Lung (tissue), 12 donors: Measurements from ENCODE around the gene PPOX. TPM values are rescaled to one million over a fixed set of nuclear protein-coding genes. Genes with fewer than 3 reads are reported as not detected.

ENCODE experiments used
- ATAC-seq: fragments of 200-7000 bp; cut with Tn5 transposase; one replicate; pipeline ENCODE4 v1.9.1; 2020; ENCODE audit warnings: moderate number of reproducible peaks; ENCODE audit not compliant: insufficient read depth, low FRiP score
- DNase-seq, 3 donors: peaks; one replicate each; pipeline ENCODE4 v3.0.0-alpha.2; 2013 to 2017
- H3K27ac ChIP-seq, 2 donors: one replicate each; pipeline ENCODE4 v1.5.1; 2013; ENCODE audit warnings: mild to moderate bottlenecking in 2 of 2, moderate library complexity in 2 of 2, control low read depth in 1 of 2, inconsistent platforms in 1 of 2, low read depth in 1 of 2, low read length in 1 of 2
- H3K27me3 ChIP-seq, 3 donors: one replicate each; pipeline ENCODE4 v1.5.1; 2013; ENCODE audit warnings: low read length in 2 of 3; ENCODE audit not compliant: control insufficient read depth in 3 of 3, insufficient read depth in 3 of 3
- H3K36me3 ChIP-seq, 4 donors: one replicate each; pipeline ENCODE4 v1.5.1; 2013; ENCODE audit warnings: low read length in 4 of 4, mild to moderate bottlenecking in 1 of 4, moderate library complexity in 1 of 4; ENCODE audit not compliant: control insufficient read depth in 4 of 4, insufficient read depth in 4 of 4
- H3K4me1 ChIP-seq, 5 donors: one replicate each; pipeline ENCODE4 v1.5.1; 2013; ENCODE audit warnings: low read length in 5 of 5, mild to moderate bottlenecking in 2 of 5, moderate library complexity in 1 of 5; ENCODE audit not compliant: control insufficient read depth in 5 of 5, insufficient read depth in 5 of 5
- H3K4me3 ChIP-seq: one replicate; pipeline ENCODE4 v1.5.1; 2013; ENCODE audit warnings: mild to moderate bottlenecking, control low read depth, moderate library complexity
- H3K9ac ChIP-seq, 2 donors: one replicate each; pipeline ENCODE4 v1.5.1; 2013; ENCODE audit warnings: low read length in 2 of 2, control low read depth in 1 of 2; ENCODE audit not compliant: insufficient read depth in 1 of 2
- H3K9me3 ChIP-seq, 4 donors: one replicate each; pipeline ENCODE4 v1.5.1; 2013; ENCODE audit warnings: low read length in 3 of 4, mild to moderate bottlenecking in 1 of 4, moderate library complexity in 1 of 4; ENCODE audit not compliant: control insufficient read depth in 4 of 4, insufficient read depth in 3 of 4
- CTCF ChIP-seq: IDR thresholded peaks from 2 replicates; pipeline ENCODE4 v1.5.1; 2012; ENCODE audit warnings: mild to moderate bottlenecking; ENCODE audit errors: control extremely low read depth, extremely low read depth
- WGBS, 2 donors: extraction: QIAGEN DNeasy Blood & Tissue Kit; methylation state at CpG; one replicate each; pipeline ENCODE4 v1.1.7; 2013; 5-methylcytosine and 5-hydroxymethylcytosine counted together
- polyA plus RNA-seq, 2 donors: library from polyadenylated mRNA; stranded (reverse); fragments of 200-250 nt; gene quantifications; one replicate each; pipeline ENCODE4 v1.2.1, GENCODE V29; 2013
- total RNA-seq, 2 donors: library from RNA; depleted of rRNA in 1 of 2; stranded (reverse); fragments of >200 nt in 1 of 2; gene quantifications; one replicate each; pipeline ENCODE4 v1.2.1, GENCODE V29; 2014 to 2021
- donor health status: control.
- donor health status: control.
- donor health status: Bipolar disorder and iron deficiency.
- donor health status: healthy.
- donor health status: DM: yes; HTN: yes; CAD: no.

Gene PPOX
- total and polyA plus RNA-seq, 4 donors, result 14.8 to 34.1 (median 33.0) TPM

DNA sequence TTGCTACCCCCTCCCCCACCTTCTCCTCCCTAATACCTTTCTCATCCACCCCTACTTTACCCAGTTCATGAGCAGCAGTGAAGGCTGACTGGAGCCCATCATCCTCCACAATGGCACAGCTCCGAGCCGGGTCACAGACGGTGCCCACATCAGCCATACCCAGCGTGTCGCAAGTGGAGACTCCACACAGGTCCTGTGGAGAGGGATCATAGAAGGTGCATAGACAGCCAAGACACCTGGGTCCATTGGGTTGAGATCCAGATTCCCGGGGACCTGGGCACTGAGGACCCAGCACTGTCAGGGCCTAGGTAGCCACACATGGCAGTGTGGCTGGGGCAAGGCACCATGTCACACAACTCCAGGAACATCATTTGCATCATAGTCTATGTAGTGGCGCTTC lies 29.9 kb downstream of the PPOX start:
- DNase-seq, result no peak
- WGBS, 2 donors, result 95 to 96% methylated on average over 7 of the region's 7 CpGs
- no peak for TF ChIP-seq CTCF

DNA sequence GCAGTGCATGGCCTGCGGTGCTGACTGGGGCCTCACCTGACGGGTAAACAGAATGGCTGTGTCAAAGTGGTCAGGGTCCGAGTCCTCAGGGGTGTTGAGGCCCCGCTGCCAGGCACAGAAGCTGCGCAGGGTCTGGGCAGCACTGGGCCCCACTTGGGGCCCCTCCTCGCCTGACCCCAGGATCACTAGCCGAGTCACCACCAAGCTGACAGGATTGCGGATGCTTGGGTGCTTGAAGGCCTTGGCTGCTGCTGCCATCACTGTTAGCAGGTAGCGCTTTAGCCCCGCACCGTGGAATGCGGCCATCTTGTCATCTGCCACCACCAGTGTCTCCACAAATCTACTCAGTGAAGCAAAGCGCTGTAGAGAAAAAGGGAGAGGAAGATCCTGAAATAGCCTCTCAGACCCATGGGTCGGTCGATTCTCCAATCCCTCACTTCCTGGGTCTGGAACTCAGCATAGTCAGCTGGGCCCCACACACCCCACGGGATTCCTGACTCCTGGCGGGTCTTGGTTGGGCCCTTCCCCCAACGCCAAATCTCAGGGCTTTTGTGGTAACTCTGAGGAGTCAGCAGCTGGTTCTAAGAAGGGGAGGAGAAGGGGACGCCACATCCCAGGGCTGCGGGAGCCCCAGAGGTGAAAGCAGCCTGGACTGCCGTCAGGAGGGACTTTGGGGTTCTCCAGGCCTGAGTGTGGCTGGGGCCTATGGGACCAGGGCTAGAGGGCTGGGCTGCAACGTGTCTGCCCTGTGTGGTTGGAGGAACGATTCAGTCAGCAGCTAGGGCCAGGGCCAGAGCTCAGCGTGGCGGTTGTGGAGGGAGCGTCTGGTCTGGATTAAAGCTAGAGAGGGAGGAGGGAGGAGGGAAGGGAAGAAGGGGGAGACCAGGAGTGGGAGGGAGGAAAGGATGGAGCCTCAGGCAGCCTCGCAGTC lies 30.6 kb downstream of the PPOX start:
- TF ChIP-seq CTCF, result no peak
- ATAC-seq (no peak), DNase-seq (peak; percentile 62 to 81 (median 74))
- H3K27ac ChIP-seq, result no peak overlapping the region
- peak overlapping the region in 1 of 2 donors; percentile 34 for H3K9ac ChIP-seq
- H3K36me3 ChIP-seq, result peaks cover 0 to 3% (median 0%) of the 10 kb centered on the region in 4 donors
- peaks cover 0 to 56% (median 37%) of the 10 kb centered on the region in 5 donors for H3K4me1 ChIP-seq
- no peaks in the 10 kb centered on the region for H3K9me3 ChIP-seq
- peak overlapping the region; percentile 7 for H3K4me3 ChIP-seq
- 83 to 92% methylated on average over 27 of the region's 27 CpGs for WGBS, 2 donors
- H3K27me3 ChIP-seq, result no peaks in the 10 kb centered on the region

More for the DNA sequence above, 29.9 kb downstream of the PPOX start:
- Histone ChIP-seq H3K36me3 (peaks cover 0 to 3% (median 0%) of the 10 kb centered on the region in 4 donors), H3K27ac (no peak overlapping the region), H3K4me3 (no peak overlapping the region), H3K27me3 (no peaks in the 10 kb centered on the region), H3K9me3 (no peaks in the 10 kb centered on the region), H3K9ac (no peak overlapping the region), H3K4me1 (peaks cover 0 to 49% (median 32%) of the 10 kb centered on the region in 5 donors)
- no peak for ATAC-seq

DNA sequence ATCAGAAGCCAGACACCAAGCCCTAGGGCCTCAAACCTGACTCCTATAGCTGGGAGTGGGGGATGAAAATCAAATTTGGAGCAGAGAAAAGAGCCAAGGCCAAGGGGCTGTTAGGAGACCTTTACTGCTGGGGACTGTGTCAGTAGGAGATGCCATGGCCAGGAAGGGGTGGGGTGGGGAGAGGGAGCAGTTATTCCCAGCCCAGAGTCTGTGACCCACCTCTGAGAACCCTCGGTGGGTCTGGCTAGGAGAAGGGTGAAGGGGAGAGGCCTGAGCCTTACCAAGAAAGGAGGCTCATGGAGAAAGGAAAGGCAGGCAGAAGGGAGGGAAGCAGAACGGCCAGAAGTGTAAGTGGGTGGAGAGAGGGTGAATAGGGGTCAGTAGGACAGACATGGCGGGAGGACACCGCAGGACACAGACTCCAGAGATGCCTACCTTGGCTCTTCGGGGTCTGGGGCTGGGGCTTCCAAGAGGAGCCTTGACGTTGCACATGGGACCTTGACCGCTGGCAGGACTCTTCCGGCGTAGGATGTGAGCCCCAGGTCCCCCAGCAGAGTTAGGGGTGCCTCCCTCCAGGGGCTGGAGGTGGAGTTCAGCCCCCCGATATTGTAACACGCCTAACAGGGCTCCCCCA lies 31.5 kb downstream of the PPOX start:
- 82 to 86% methylated on average over 11 of the region's 11 CpGs for WGBS, 2 donors
- ATAC-seq (no peak), DNase-seq (no peak)
- peaks cover 0 to 58% (median 37%) of the 10 kb centered on the region in 5 donors for H3K4me1 ChIP-seq
- peak overlapping the region; percentile 7 for H3K4me3 ChIP-seq
- peak overlapping the region in 1 of 2 donors; percentile 38 for H3K27ac ChIP-seq
- H3K9me3 ChIP-seq, result no peaks in the 10 kb centered on the region
- no peaks in the 10 kb centered on the region for H3K27me3 ChIP-seq
- no peak for TF ChIP-seq CTCF
- H3K9ac ChIP-seq, result peak overlapping the region; percentile 21 to 34
- H3K36me3 ChIP-seq, result peaks cover 0 to 3% (median 0%) of the 10 kb centered on the region in 4 donors
